Prostate gland (tissue), 2 donors: ENCODE measurements around the gene PROKR1.

Source experiments
- POLR2A ChIP-seq: fragments of 450-650 bp; IDR thresholded peaks from one replicate; pipeline ENCODE4 v1.6.1; 2016; ENCODE audit warnings: antibody characterized with exemption, mild to moderate bottlenecking
- POLR2AphosphoS5 ChIP-seq: sonication (generic); formaldehyde crosslinking; IDR thresholded peaks from one replicate; pipeline ENCODE4 v1.6.1; 2017; ENCODE audit warnings: antibody characterized with exemption
- TF ChIP-seq, protein P1 (sequence below), 4 experiments: fragments of 200-600 bp in 2 of 4; fragments of 450-650 bp in 2 of 4; sonication (generic) in 2 of 4; IDR thresholded peaks; 1 replicate in 3 of 4; 2 replicates in 1 of 4; pipeline ENCODE4 v1.5.1; 2016 to 2019; ENCODE audit warnings: antibody characterized with exemption in 4 of 4, mild to moderate bottlenecking in 2 of 4, moderate library complexity in 2 of 4

DNA sequence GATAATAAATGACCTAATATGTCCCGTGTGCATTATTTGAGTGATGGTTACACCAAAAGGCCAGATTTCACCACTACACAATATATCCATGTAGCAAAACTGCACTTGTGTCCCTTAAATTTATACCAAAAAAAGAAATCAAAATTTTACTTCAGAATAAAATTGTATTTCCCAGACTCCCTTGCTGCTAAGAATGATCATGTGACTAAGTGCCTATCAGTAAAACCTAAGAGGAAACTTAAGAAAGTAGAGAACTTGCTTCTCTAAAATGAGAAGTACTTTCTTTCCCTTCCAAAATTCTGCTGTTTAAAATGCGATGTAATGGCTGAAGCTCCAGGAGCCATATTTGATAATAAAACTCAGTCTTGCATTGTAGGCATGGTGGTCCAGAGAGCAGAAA, 24.0 kb downstream of the PROKR1 start:
- TF ChIP-seq, protein P1, sequence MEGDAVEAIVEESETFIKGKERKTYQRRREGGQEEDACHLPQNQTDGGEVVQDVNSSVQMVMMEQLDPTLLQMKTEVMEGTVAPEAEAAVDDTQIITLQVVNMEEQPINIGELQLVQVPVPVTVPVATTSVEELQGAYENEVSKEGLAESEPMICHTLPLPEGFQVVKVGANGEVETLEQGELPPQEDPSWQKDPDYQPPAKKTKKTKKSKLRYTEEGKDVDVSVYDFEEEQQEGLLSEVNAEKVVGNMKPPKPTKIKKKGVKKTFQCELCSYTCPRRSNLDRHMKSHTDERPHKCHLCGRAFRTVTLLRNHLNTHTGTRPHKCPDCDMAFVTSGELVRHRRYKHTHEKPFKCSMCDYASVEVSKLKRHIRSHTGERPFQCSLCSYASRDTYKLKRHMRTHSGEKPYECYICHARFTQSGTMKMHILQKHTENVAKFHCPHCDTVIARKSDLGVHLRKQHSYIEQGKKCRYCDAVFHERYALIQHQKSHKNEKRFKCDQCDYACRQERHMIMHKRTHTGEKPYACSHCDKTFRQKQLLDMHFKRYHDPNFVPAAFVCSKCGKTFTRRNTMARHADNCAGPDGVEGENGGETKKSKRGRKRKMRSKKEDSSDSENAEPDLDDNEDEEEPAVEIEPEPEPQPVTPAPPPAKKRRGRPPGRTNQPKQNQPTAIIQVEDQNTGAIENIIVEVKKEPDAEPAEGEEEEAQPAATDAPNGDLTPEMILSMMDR (IDR thresholded peaks at IDR 0.05): no peak
- TF ChIP-seq POLR2A (no peak), POLR2AphosphoS5 (no peak)
